Gastrocnemius medialis (tissue), 4 donors: Measurements from ENCODE around the gene TMEM50B.

ENCODE experiments used
- CTCF ChIP-seq, 5 experiments: fragments of 450-650 bp in 3 of 5; fragments of 200-600 bp in 2 of 5; sonication (generic) in 2 of 5; IDR thresholded peaks in 4 of 5; conservative IDR thresholded peaks in 1 of 5; 1 replicate in 4 of 5; 2 replicates in 1 of 5; pipeline ENCODE4 v1.5.1; 2016 to 2019; ENCODE audit warnings: antibody characterized with exemption in 5 of 5, mild to moderate bottlenecking in 3 of 5, moderate library complexity in 3 of 5
- POLR2A ChIP-seq, 2 donors: fragments of 450-650 bp; IDR thresholded peaks; one replicate each; pipeline ENCODE4 v1.6.1; 2017; ENCODE audit warnings: antibody characterized with exemption in 2 of 2, mild to moderate bottlenecking in 2 of 2, moderate library complexity in 2 of 2

- TF ChIP-seq CTCF (IDR thresholded peaks at IDR 0.05 in 4 of 5, conservative IDR thresholded peaks at IDR 0.05 in 1 of 5) (no peak), POLR2A (IDR thresholded peaks at IDR 0.05) (no peak)
These were observed 20.9 kb downstream of the TMEM50B start for GRCh38 chr21:33458861-33459260.
